HK-2 (cell line): ENCODE measurements around the gene DCAKD.
"Not testable (repeated sequence)": the region's sequence is repeated elsewhere in the genome, so short reads cannot be mapped to it uniquely, and the experiment has no call there.

ENCODE experiments used
- DNase-seq: peaks from one replicate; pipeline ENCODE4 v3.0.0-alpha.2; 2018; ENCODE audit not compliant: unreplicated experiment

DCAKD gene

GRCh38 chr17:45063198-45063597, 11.8 kb upstream of the DCAKD start:
- DNase-seq = no peak

- no peak for DNase-seq
Measured at GRCh38 chr17:45061606-45062205, 10.3 kb upstream of the DCAKD start.

GRCh38 chr17:45060797-45061605, 9.6 kb upstream of the DCAKD start, which contains the start of gene NMT1:
Gene NMT1, plus strand, starts transcription at chr17:45061317. Its CDS starts 13 bp downstream, at chr17:45061330.
- peak; percentile 97 for DNase-seq

- no peak for DNase-seq
Measured at GRCh38 chr17:45060382-45060796, 9.0 kb upstream of the DCAKD start.

- peak; percentile 38 for DNase-seq
Measured at GRCh38 chr17:45052052-45052772, 780 bp upstream of the DCAKD start.

- DNase-seq = not testable (repeated sequence)
Measured at GRCh38 chr17:45051720-45052051, 254 bp upstream of the DCAKD start.

GRCh38 chr17:45050481-45051059, 862 bp downstream of the DCAKD start:
- no peak for DNase-seq

GRCh38 chr17:45048795-45049563, 2.5 kb downstream of the DCAKD start:
- no peak for DNase-seq

GRCh38 chr17:45046537-45047125, 4.8 kb downstream of the DCAKD start:
- DNase-seq = no peak

GRCh38 chr17:45043813-45044540, 7.5 kb downstream of the DCAKD start:
- no peak for DNase-seq

- no peak for DNase-seq
Measured at GRCh38 chr17:45042346-45043120, 8.9 kb downstream of the DCAKD start.

- no peak for DNase-seq
Measured at GRCh38 chr17:45040459-45040858, 11.0 kb downstream of the DCAKD start.

GRCh38 chr17:45038728-45039634, 12.5 kb downstream of the DCAKD start:
- no peak for DNase-seq

GRCh38 chr17:45036691-45037090, 14.7 kb downstream of the DCAKD start:
- no peak for DNase-seq

- no peak for DNase-seq
Measured at GRCh38 chr17:45035848-45036247, 15.6 kb downstream of the DCAKD start.

GRCh38 chr17:45034599-45034998, 16.8 kb downstream of the DCAKD start:
- no peak for DNase-seq

- no peak for DNase-seq
Measured at GRCh38 chr17:45032174-45032541, 19.3 kb downstream of the DCAKD start.

- DNase-seq = no peak
Measured at GRCh38 chr17:45031231-45032173, 19.9 kb downstream of the DCAKD start.
